ENCODE measurements around the gene SAMD4B.

GRCh38 chr19:39332293-39332692, 9.9 kb upstream of the SAMD4B start:
- TF ChIP-seq CTCF (IDR thresholded peaks at IDR 0.05; ENCODE audit: low read length) (no peak), EZH2 (optimal IDR thresholded peaks at IDR 0.05; ENCODE audit: low read depth, low read length) (no peak), EZH2phosphoT487 (IDR thresholded peaks at IDR 0.05; ENCODE audit: low read length) (no peak)
